Stimulated activated CD8-positive, alpha-beta memory T cell treated with anti-CD3 and anti-CD28 coated beads, Interleukin-12 subunit alpha, Interleukin-12 subunit beta, amount 100 ng/mL, for 1 hour (primary cell): ENCODE measurements around the gene CLSTN1.
"Not testable (repeated sequence)": the region's sequence is repeated elsewhere in the genome, so short reads cannot be mapped to it uniquely, and the experiment has no call there.

Source experiments
- DNase-seq: peaks from one replicate; pipeline ENCODE4 v3.0.0-alpha.2; 2020; ENCODE audit warnings: low read depth

Gene CLSTN1

DNA sequence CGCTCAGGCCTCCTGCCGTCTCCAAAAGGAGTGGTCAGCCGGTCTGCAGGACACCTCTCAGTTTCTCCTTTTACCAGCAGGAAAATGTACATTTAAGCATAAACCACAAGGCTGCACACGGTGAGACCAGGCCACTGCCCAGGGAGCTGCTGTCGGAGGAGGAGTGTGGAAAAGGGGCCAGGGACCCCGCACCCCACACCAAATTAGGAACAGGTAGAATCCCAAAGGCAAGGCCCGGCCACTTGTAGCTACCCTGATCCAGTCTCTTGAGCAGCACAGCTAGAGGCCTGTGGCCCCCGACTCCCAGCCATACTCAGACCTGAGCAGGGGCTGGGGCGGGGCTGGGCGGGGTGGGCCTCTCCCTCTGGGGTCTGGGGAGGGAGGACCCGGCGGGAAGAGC lies 94.2 kb downstream of the CLSTN1 start:
- DNase-seq: no peak

DNA sequence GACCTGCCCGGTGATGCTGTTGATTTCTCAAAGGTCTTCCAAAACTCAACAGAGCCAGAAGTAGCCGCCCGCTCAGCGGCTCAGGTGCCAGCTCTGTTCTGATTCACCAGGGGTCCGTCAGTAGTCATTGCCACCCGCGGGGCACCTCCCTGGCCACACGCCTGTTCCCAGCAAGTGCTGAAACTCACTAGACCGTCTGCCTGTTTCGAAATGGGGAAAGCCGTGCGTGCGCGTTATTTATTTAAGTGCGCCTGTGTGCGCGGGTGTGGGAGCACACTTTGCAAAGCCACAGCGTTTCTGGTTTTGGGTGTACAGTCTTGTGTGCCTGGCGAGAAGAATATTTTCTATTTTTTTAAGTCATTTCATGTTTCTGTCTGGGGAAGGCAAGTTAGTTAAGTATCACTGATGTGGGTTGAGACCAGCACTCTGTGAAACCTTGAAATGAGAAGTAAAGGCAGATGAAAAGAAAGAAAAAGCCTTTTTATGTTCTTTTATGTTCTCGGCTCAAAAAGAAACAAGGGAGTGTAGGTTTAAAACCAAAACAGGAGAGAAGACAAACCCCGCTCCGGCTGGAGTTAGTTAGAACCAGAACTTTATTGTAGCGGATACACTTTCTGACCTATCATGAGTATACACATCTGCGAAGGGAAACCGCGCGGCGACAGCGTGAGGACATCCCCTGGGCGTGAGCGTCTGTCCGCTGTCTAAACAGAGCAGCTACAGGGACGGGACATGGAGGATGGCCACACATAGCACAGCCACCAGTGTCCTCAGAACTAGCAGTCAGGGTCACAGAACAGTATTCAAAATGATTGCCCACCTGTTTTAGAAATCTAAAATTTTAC lies 95.1 kb downstream of the CLSTN1 start:
- DNase-seq: no peak

DNA sequence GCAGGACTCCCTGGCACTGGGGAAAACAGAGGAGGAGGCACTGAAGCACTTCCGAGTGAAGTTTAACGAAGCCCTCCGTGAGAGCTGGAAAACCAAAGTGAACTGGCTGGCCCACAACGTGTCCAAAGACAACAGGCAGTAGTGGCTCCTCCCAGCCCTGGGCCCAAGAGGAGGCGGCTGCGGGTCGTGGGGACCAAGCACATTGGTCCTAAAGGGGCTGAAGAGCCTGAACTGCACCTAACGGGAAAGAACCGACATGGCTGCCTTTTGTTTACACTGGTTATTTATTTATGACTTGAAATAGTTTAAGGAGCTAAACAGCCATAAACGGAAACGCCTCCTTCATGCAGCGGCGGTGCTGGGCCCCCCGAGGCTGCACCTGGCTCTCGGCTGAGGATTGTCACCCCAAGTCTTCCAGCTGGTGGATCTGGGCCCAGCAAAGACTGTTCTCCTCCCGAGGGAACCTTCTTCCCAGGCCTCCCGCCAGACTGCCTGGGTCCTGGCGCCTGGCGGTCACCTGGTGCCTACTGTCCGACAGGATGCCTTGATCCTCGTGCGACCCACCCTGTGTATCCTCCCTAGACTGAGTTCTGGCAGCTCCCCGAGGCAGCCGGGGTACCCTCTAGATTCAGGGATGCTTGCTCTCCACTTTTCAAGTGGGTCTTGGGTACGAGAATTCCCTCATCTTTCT lies 96.7 kb downstream of the CLSTN1 start:
- DNase-seq: no peak

DNA sequence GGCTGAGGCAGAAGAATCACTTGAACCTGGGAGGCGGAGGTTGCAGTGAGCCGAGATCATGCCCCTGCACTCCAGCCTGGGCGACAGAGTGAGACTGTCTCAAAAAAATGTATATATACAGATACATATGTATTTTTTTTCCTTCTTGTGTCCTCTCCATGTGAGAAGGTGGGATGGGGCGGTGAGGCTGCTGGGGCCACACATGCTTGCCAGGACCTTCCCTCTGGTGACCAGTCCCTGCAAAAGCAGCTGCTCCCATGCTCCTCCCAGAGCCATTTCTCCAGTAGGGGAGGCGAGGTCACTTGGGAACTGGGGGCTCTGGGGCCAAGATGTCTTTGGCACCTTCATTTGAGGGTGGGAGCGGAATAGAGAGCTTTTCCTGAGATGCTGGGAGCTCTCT lies 97.4 kb downstream of the CLSTN1 start:
- no peak for DNase-seq

DNA sequence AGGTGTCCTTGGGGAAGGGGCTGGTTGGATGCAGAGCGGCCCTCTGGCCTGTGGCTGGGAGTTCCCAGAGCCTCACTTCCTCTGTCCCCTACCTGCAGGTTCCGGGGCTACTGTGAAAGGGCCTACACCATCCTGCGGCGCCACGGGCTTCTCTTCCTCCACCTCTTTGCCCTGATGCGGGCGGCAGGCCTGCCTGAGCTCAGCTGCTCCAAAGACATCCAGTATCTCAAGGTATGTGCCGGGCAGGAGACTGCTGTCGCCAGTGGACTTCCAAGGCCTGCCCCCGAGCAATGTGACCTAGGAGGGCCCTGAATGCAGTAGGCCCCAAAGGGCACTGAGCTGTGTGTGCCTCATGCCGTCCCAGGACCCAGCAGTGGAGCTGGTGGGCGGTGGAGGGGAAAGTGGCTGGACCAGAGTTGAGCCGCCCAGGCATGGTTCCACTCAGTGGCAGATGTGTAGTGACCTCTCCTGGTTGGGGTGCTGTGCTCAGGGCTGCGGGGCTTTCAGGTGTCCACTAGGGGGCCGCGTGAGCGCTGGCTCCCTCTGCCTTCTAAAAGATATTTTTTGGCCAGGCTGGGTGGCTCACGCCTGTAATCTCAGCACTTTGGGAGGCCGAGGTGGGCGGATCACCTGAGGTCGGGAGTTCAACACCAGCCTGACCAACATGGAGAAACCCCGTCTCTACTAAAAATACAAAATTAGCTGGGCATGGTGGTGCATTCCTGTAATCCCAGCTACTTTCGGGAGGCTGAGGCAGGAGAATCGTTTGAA lies 98.9 kb downstream of the CLSTN1 start:
- peak; percentile 57 for DNase-seq

DNA sequence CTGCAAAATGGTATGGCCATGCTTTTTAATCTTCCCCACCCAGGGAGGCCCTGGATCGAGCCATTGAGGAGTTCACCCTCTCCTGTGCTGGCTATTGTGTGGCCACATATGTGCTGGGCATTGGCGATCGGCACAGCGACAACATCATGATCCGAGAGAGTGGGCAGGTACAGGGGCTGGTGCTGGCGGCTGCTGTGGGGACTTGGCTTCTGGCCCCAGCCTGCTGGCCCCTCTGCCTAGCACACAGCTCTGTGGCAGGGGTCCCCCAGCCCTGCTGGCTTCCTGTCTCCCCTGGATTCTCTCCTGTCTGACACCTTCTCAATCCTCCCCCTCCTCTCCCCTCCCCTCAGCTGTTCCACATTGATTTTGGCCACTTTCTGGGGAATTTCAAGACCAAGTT lies 99.8 kb downstream of the CLSTN1 start:
- no peak for DNase-seq

DNA sequence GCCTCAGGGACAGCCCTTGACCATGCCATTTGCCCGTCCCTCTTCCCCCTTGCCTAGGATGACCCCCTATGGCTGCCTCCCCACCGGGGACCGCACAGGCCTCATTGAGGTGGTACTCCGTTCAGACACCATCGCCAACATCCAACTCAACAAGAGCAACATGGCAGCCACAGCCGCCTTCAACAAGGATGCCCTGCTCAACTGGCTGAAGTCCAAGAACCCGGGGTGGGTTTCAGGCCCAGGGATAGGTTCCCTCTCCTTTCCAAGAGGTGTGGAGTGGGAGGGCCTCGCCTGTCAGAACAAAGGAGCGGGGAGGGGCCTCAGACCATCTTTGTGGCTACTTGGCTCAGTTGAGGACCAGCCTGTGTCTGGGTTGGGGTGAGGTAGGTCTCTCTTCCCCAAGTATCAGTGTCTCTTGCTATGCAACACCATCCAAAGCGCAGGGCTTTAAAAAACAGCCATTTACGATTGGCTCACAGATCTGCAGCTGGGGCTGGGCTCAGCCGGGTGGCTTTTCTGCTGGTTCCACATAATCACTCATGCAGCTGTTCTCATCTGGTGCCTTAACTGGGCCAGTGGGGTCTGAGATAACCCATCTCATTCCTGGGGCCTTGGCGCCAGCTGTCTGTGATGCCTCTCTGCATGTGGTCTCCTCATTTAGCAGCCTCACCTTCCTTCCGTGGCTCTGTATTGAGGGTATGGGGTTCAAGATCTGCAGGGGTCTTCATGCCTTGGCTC lies 100.5 kb downstream of the CLSTN1 start:
- DNase-seq: no peak

DNA sequence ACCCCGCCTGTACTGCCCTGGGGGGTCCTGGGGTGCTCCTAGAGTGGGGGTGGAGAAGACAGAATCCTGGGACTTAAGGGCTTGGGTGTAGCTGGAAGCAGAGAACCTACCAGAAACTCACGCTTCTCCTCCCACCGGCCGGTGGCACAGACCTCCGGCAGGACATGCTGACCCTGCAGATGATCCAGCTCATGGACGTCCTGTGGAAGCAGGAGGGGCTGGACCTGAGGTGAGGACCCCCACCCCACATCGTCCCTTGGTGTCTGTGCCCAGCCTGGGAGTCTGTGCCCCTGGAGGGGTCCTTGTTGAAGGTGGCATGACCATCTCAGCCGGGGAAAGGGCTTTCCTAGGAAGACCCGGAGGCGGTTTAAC lies 101.4 kb downstream of the CLSTN1 start:
- DNase-seq: no peak

DNA sequence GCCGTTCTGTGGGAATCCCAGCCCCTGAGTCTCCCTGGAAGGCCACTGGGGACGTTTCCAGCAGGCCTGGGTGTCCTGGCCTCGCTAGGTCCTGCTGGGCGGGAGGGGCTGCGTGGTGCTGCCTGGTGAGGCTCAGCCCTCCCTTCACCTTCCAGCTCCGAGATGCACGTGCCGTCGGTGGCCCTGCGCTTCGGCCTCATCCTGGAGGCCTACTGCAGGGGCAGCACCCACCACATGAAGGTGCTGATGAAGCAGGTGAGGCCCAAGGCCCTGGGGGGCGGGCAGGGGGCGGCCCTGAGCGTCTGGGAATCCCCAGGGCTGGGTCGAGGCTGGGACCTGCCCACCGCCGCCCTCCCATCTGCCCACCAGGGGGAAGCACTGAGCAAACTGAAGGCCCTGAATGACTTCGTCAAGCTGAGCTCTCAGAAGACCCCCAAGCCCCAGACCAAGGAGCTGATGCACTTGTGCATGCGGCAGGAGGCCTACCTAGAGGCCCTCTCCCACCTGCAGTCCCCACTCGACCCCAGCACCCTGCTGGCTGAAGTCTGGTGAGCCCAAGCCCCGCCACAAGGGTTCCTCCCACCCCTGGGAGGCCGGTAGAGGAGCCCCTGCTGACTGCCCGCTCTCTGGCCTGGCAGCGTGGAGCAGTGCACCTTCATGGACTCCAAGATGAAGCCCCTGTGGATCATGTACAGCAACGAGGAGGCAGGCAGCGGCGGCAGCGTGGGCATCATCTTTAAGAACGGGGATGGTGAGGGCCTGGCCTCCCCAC lies 102.0 kb downstream of the CLSTN1 start:
- peak; percentile 63 for DNase-seq

DNA sequence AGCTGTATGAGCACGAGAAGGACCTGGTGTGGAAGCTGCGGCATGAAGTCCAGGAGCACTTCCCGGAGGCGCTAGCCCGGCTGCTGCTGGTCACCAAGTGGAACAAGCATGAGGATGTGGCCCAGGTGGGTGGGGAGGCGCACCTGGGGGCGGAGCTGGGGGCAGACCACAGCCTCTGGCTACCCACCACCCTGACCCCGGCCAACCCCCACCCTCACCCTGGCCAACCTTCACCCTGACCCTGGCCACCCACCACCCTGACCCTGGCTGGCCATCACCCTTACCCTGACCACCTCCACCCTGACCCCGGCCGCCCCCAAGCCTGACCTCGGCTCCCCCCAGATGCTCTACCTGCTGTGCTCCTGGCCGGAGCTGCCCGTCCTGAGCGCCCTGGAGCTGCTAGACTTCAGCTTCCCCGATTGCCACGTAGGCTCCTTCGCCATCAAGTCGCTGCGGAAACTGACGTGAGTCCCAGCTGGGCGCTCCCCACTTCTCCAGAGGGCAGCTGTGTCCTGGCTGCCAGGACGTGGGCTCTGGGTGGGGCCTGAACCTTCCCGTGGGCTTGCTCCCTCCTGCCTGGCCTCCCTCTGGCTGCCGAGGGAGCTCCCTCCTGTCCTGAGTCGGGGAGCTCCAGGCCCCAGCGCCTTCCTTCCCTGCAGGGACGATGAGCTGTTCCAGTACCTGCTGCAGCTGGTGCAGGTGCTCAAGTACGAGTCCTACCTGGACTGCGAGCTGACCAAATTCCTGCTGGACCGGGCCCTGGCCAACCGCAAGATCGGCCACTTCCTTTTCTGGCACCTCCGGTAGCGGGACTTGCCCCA lies 102.8 kb downstream of the CLSTN1 start:
- no peak for DNase-seq

DNA sequence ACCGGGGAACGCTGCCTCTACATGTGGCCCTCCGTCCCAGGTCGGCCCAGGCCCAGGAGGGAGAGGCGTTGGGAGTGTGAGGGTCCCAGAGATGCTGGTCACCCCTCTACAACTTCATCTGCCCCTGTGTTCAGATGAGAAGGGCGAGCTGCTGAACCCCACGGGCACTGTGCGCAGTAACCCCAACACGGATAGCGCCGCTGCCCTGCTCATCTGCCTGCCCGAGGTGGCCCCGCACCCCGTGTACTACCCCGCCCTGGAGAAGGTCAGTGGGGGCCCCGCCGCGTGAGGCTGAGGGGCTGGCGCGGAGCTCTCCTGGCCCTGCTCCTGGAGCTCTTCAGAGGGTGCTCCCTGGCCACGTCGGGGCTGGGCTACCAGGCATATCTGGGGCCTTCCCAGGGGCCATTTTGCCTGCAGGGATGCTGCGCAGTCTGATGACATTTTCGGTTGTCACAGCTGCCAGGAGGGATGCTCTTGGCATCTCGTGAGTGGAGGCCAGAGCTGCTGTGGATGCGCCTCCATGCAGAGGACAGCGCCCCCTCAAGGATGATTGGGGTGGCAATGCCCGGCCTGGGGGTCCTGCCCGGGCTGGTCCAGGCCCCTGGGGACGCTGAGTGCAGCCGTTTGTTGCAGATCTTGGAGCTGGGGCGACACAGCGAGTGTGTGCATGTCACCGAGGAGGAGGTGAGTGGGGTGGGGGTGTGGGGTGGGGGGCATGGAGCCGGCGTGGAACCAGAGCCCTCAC lies 103.6 kb downstream of the CLSTN1 start:
- no peak for DNase-seq

DNA sequence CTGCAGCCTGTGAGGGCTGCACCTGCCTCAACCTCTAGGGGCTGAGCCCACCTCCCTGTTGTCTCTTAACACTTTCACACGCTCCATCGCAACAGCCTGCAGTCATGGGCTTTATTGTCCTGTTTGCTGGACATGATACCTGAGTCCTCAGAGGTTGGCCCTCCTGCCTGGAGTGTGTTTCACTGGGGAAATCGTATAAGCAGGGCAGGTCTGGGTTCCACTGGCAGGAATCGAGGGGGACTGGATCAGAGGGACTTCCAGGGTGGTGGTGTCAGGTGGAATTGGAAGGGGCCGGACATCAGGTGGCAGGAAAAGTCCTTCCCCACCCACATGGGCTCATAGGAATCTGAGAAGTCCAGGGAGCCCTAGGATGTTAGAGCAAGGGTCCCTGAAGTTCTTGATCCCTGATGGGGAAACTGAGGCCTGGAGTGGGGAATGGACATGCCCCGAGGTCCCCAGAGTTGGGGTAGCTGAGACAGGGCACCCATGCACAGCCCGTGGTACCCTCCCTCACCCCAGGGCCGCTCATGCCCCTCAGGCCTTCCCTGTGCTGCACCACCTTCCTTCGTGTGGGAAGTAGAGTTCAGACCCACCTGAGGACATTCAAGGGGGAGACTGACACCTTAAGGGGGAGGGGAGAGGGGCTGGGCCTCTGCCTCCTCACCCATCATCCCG lies 105.6 kb downstream of the CLSTN1 start:
- no peak for DNase-seq

DNA sequence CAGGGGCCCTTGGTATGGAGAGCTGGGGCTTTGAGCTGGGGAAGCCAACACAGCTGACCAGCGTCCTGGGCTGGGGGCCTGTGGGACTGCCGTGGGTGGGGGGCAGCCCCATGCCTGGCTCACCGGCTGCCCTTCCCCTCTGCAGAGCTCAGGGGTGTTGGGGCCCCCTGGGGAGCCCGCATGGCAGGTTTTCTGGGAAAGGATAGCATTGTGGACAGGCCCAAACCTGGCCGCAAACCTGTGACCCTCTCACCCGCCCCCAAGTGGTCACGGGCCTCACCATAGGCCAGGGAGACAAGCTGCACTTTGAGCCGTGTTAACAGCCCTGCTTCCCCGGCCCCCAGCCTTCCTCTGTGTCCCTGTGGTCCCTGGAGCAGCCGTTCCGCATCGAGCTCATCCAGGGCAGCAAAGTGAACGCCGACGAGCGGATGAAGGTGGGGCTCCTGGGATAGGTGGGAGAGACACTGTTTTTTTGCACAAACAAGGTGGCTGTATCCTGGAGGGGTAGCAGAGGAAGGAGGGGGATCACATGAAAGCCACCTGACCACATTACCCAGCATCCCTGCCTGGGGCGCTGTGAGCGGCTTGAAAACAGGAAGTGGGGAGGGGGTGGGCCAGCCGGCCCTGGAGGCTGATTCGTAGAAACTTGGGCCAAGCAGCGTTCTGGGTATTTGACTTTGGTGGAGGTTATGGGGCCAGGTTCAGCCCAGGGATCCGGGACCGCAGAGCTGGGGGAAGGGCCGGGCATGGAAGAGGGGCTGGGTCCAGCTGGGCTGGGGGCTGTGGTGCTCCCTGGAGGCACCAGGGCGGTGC lies 106.4 kb downstream of the CLSTN1 start:
- DNase-seq: peak; percentile 67

DNA sequence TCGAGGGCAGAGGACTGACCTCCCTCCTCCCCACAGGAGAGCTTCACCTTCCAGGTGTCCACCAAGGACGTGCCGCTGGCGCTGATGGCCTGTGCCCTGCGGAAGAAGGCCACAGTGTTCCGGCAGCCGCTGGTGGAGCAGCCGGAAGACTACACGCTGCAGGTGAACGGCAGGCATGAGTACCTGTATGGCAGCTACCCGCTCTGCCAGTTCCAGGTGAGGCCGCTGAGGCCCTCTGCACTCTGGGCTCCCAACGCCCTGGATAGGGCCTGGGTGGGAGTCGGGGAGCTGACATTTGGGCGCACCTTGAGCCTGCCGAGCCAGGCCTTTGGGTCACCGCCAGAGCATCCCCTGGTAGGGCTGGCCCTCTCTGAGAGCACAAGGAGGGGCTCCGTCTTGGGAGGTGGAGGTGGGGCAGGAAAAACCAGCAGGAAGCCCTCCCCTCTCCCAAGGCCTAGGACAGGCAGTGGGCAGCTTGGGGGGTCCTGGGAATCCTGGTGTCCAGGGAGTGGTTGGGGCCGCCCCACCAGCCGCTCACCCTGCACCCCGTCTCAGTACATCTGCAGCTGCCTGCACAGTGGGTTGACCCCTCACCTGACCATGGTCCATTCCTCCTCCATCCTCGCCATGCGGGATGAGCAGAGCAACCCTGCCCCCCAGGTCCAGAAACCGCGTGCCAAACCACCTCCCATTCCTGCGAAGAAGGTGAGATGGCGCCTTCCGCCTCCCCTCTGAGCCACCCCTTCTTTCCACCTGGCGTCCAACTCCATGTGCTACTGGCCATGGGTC lies 107.2 kb downstream of the CLSTN1 start:
- DNase-seq: no peak

DNA sequence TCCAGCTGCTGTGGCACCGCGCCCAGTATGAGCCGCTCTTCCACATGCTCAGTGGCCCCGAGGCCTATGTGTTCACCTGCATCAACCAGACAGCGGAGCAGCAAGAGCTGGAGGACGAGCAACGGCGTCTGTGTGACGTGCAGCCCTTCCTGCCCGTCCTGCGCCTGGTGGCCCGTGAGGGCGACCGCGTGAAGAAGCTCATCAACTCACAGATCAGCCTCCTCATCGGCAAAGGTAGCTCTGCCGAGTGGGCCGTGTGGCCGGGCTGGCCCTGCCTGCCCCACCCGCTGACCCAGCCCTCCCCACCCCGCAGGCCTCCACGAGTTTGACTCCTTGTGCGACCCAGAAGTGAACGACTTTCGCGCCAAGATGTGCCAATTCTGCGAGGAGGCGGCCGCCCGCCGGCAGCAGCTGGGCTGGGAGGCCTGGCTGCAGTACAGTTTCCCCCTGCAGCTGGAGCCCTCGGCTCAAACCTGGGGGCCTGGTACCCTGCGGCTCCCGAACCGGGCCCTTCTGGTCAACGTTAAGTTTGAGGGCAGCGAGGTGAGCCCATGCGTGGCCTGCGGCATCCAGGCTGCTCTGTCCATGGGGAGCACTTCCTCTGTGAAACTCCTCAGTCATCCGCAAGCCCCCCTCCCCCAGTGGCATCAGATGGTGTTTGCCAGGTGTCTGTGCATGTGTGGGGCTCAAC lies 108.1 kb downstream of the CLSTN1 start:
- no peak for DNase-seq

DNA sequence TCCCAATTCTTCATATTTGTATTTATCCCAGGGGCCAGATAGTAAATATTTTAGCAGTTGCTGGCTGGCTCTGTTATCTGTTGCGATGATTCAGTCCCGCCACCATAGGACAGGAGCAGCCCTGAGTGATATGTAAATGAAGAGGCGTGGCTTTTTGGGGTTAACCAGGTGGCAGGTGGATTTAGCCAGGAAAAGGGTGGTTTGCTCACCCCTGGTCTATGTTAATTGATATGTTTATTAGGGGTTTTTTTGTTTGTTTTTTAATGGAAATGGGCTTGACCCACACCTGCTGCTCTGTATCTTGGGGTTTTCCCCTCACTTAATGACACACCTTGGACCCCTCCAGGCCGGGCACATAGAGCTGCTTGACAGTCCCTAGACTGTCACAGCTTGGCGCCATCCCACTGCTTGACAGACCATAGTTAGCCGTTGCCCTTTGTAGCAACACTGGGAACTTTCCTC lies 109.5 kb downstream of the CLSTN1 start:
- DNase-seq: no peak

DNA sequence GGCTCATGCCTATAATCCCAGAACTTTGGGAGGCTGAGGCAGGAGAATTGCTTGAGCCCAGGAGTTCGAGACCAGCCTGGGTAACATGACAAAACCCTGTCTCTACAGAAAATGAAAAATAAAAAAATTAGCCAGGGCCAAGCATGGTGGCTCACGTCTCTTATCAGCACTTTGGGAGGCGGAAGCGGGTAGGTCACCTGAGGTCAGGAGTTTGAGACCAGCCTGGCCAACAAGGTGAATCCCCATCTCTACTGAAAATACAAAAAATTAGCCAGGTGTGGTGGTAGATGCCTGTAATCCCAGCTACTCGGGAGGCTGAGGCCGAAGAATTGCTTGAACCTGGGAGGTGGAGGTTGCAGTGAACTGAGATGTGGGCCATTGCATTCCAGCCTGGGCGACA lies 111.0 kb downstream of the CLSTN1 start:
- not testable (repeated sequence) for DNase-seq
